Urinary bladder (tissue), 4 donors: Measurements from ENCODE around the gene KCNC1. TPM values are rescaled to one million over a fixed set of nuclear protein-coding genes. Genes with fewer than 3 reads are reported as not detected.

ENCODE experiments used
- DNase-seq: peaks from one replicate; pipeline ENCODE4 v3.0.0-alpha.2; 2015; ENCODE audit errors: extremely low spot score
- H3K27ac ChIP-seq: one replicate; pipeline ENCODE4 v1.5.1; 2013; ENCODE audit warnings: low read depth, mild to moderate bottlenecking, moderate library complexity
- H3K36me3 ChIP-seq: one replicate; pipeline ENCODE4 v1.6.1; 2013; ENCODE audit warnings: mild to moderate bottlenecking, moderate library complexity; ENCODE audit not compliant: insufficient read depth
- H3K4me1 ChIP-seq: one replicate; pipeline ENCODE4 v1.6.1; 2013; ENCODE audit warnings: mild to moderate bottlenecking, moderate library complexity; ENCODE audit not compliant: insufficient read depth
- H3K4me3 ChIP-seq: one replicate; pipeline ENCODE4 v1.5.1; 2013; ENCODE audit warnings: low read depth, low read length
- WGBS: extraction: QIAGEN DNeasy Blood & Tissue Kit; methylation state at CpG from one replicate; pipeline ENCODE4 v1.1.7; 2013; 5-methylcytosine and 5-hydroxymethylcytosine counted together
- polyA plus RNA-seq: library from polyadenylated mRNA; stranded (reverse); fragments of 200-250 nt; gene quantifications from one replicate; pipeline ENCODE4 v1.2.3, GENCODE V29; 2013
- total RNA-seq: library from RNA; depleted of rRNA; stranded (reverse); fragments of >200 nt; gene quantifications from one replicate; pipeline ENCODE4 v1.2.3, GENCODE V29; 2014
- donor health status: healthy with polysubstance abuse.
- donor health status: healthy.

KCNC1 gene
- total and polyA plus RNA-seq, 2 donors: 0.11 to 0.74 TPM

GRCh38 chr11:17794981-17795380 lies 60.4 kb downstream of the KCNC1 start:
- WGBS: over 99% methylated on average over 5 of the region's 5 CpGs
- Histone ChIP-seq H3K4me1 (no peaks in the 10 kb centered on the region), H3K27ac (no peak overlapping the region), H3K36me3 (no peaks in the 10 kb centered on the region), H3K4me3 (no peak overlapping the region)
- no peak for DNase-seq

- Histone ChIP-seq H3K36me3 (no peaks in the 10 kb centered on the region), H3K27ac (no peak overlapping the region), H3K4me3 (no peak overlapping the region), H3K4me1 (no peaks in the 10 kb centered on the region)
- WGBS: 90% methylated on average over 2 of the region's 2 CpGs
- DNase-seq: no peak
Measured at GRCh38 chr11:17796154-17796553, 61.6 kb downstream of the KCNC1 start.

GRCh38 chr11:17798253-17798652 lies 63.7 kb downstream of the KCNC1 start:
- H3K4me1 ChIP-seq: no peaks in the 10 kb centered on the region
- H3K36me3 ChIP-seq: no peaks in the 10 kb centered on the region
- WGBS: 56% methylated on average over 6 of the region's 6 CpGs
- no peak for DNase-seq
- no peak overlapping the region for H3K27ac ChIP-seq
- H3K4me3 ChIP-seq: no peak overlapping the region

DNA sequence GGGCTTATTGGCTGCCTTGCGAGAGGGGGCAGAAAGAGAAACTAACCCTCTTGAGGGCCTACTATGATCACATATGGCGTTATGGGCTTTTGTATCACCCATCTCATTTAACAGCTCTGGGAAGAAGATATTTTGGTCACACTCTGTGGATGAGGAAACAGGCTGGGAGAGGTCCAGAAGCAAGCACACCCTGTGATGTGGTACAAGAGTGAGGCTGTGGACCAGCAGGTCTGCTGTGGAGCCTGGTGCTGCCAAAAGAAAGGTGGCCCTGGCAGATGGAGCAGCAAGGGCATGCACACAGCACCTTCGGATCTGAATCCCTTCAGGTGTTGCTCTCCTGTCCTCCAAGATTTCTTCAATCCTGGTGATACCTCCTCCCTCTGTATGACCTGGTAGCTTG lies 64.1 kb downstream of the KCNC1 start:
- H3K4me3 ChIP-seq: no peak overlapping the region
- H3K27ac ChIP-seq: no peak overlapping the region
- 85% methylated on average over 3 of the region's 3 CpGs for WGBS
- no peak for DNase-seq
- H3K4me1 ChIP-seq: no peaks in the 10 kb centered on the region
- H3K36me3 ChIP-seq: no peaks in the 10 kb centered on the region

GRCh38 chr11:17799147-17799546 lies 64.6 kb downstream of the KCNC1 start:
- Histone ChIP-seq H3K27ac (no peak overlapping the region), H3K4me1 (no peaks in the 10 kb centered on the region), H3K36me3 (no peaks in the 10 kb centered on the region), H3K4me3 (no peak overlapping the region)
- 97% methylated on average over 5 of the region's 5 CpGs for WGBS
- no peak for DNase-seq

- Histone ChIP-seq H3K27ac (no peak overlapping the region), H3K4me1 (no peaks in the 10 kb centered on the region), H3K4me3 (no peak overlapping the region), H3K36me3 (no peaks in the 10 kb centered on the region)
- DNase-seq: no peak
- 98% methylated on average over 4 of the region's 4 CpGs for WGBS
Measured at GRCh38 chr11:17801166-17801565, 66.6 kb downstream of the KCNC1 start.

- no peaks in the 10 kb centered on the region for H3K4me1 ChIP-seq
- DNase-seq: no peak
- no peaks in the 10 kb centered on the region for H3K36me3 ChIP-seq
- H3K4me3 ChIP-seq: no peak overlapping the region
- WGBS: 94% methylated on average over 4 of the region's 4 CpGs
- H3K27ac ChIP-seq: no peak overlapping the region
Measured at GRCh38 chr11:17802491-17802890, 67.9 kb downstream of the KCNC1 start.

GRCh38 chr11:17803754-17804334 lies 69.3 kb downstream of the KCNC1 start:
- 88% methylated on average over 7 of the region's 7 CpGs for WGBS
- DNase-seq: no peak
- H3K4me3 ChIP-seq: no peak overlapping the region
- no peaks in the 10 kb centered on the region for H3K4me1 ChIP-seq
- H3K27ac ChIP-seq: no peak overlapping the region
- no peaks in the 10 kb centered on the region for H3K36me3 ChIP-seq

DNA sequence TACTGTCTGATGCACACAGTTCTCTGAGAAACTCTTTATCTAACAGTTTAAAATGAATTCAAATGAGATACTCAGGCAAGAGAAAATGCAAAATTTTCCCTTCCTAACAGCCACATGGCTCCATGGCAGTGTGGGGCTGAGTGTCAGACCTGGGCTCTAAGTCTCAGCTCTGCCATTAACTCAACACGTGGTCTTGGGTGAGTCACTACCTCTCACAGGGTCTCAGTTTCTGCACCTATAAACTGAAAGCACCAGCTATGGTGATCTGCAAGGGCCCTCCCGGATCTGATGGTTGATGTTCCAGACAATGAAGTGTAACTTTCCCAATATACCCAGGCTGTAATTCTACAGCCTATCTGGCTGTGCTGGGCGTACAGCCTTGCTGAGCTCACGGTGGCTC lies 70.5 kb downstream of the KCNC1 start:
- WGBS: 95% methylated on average over 4 of the region's 4 CpGs
- H3K36me3 ChIP-seq: no peaks in the 10 kb centered on the region
- DNase-seq: no peak
- H3K4me3 ChIP-seq: no peak overlapping the region
- no peaks in the 10 kb centered on the region for H3K4me1 ChIP-seq
- no peak overlapping the region for H3K27ac ChIP-seq

DNA sequence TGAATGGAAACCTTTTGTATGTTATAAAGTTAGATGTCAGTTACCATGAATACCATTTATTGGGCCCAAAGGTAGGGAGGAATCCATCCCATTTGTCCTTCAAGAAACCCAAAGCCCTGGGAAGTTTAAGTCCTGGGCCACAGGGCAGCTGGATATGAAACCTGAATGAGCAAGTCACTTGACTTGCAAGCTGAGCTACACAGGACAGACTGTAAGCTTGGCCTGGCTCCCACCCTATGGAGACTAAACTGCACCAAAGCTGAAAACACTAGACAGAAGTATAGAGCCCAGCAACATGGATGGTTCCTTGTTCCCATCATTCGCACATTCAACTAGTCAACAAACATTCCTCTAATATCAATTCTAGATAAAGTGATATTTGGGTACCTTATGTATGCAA lies 71.3 kb downstream of the KCNC1 start:
- no peak for DNase-seq
- Histone ChIP-seq H3K4me3 (no peak overlapping the region), H3K27ac (no peak overlapping the region), H3K4me1 (no peaks in the 10 kb centered on the region), H3K36me3 (no peaks in the 10 kb centered on the region)
- WGBS: 98% methylated on average over 1 of the region's 1 CpG

GRCh38 chr11:17807034-17807433 lies 72.5 kb downstream of the KCNC1 start:
- Histone ChIP-seq H3K4me1 (no peaks in the 10 kb centered on the region), H3K27ac (no peak overlapping the region), H3K36me3 (no peaks in the 10 kb centered on the region), H3K4me3 (no peak overlapping the region)
- DNase-seq: no peak
- WGBS: 83% methylated on average over 4 of the region's 4 CpGs

- Histone ChIP-seq H3K36me3 (no peaks in the 10 kb centered on the region), H3K27ac (no peak overlapping the region), H3K4me3 (no peak overlapping the region), H3K4me1 (no peaks in the 10 kb centered on the region)
- 100% methylated on average over 1 of the region's 1 CpG for WGBS
- DNase-seq: no peak
Measured at GRCh38 chr11:17810041-17810440, 75.5 kb downstream of the KCNC1 start.

GRCh38 chr11:17810746-17811145 lies 76.2 kb downstream of the KCNC1 start:
- Histone ChIP-seq H3K36me3 (no peaks in the 10 kb centered on the region), H3K4me1 (no peaks in the 10 kb centered on the region), H3K27ac (no peak overlapping the region), H3K4me3 (no peak overlapping the region)
- DNase-seq: no peak
- 43% methylated on average over 3 of the region's 3 CpGs for WGBS

DNA sequence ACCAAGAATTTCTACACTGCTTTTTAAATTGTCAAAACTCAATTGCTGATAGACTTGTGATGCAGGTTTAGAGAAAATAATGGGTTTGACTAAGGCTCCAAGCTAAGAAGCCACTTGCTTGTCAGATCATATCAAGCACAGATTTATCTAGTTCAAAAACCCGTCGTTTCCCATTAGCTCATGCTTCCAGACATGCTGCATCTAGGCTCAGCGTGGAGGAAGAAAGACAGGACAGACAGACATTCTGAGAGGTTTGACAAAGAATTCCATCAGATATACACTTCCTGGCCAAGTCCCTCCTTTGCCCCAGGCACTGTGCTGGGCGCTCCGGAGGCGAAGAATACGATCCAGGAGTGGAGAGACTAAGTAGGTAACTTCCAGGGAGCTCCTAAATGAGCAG lies 76.8 kb downstream of the KCNC1 start:
- H3K4me1 ChIP-seq: no peaks in the 10 kb centered on the region
- DNase-seq: no peak

More for the DNA sequence above, 76.8 kb downstream of the KCNC1 start:
- Histone ChIP-seq H3K4me3 (no peak overlapping the region), H3K36me3 (no peaks in the 10 kb centered on the region), H3K27ac (no peak overlapping the region)
- 90% methylated on average over 7 of the region's 7 CpGs for WGBS
